Osteoblast (primary cell): ENCODE results near the gene STXBP2. TPM values are rescaled to one million over a fixed set of nuclear protein-coding genes. Genes with fewer than 3 reads are reported as not detected.

Source experiments
- DNase-seq: peaks from one replicate; pipeline ENCODE4 v3.0.0; 2011; ENCODE audit warnings: low spot score, mixed read lengths; ENCODE audit not compliant: insufficient read length; ENCODE audit errors: missing footprints
- H2AFZ ChIP-seq: 2 replicates; pipeline ENCODE4 v1.6.0; 2011; ENCODE audit warnings: mild to moderate bottlenecking, low read length
- H3K27ac ChIP-seq: 2 replicates; pipeline ENCODE4 v1.5.1; 2011; ENCODE audit warnings: mild to moderate bottlenecking, low read depth, low read length, moderate library complexity
- H3K27me3 ChIP-seq: 2 replicates; pipeline ENCODE4 v1.6.0; 2012; ENCODE audit warnings: mild to moderate bottlenecking, control low read depth, inconsistent platforms, low read length, moderate library complexity; ENCODE audit not compliant: insufficient read depth
- H3K36me3 ChIP-seq: 2 replicates; pipeline ENCODE4 v1.5.1; 2011; ENCODE audit warnings: mild to moderate bottlenecking, low read length, control low read depth, moderate library complexity; ENCODE audit not compliant: insufficient read depth
- H3K4me1 ChIP-seq: 2 replicates; pipeline ENCODE4 v1.5.1; 2011; ENCODE audit warnings: mild to moderate bottlenecking, low read length, control low read depth, moderate library complexity; ENCODE audit not compliant: insufficient read depth
- H3K4me2 ChIP-seq: 2 replicates; pipeline ENCODE4 v1.6.0; 2011; ENCODE audit warnings: mild to moderate bottlenecking, low read length; ENCODE audit not compliant: insufficient read depth
- H3K4me3 ChIP-seq: fragments of 200-600 bp; sonication (generic); 3 replicates; pipeline ENCODE4 v1.5.1; 2012; ENCODE audit warnings: mild to moderate bottlenecking, low read length, inconsistent platforms; ENCODE audit not compliant: insufficient read depth
- H3K79me2 ChIP-seq: 2 replicates; pipeline ENCODE4 v1.6.0; 2012; ENCODE audit warnings: mild to moderate bottlenecking, low read length, control low read depth, inconsistent platforms; ENCODE audit not compliant: insufficient read depth
- H3K9me3 ChIP-seq: 2 replicates; pipeline ENCODE4 v1.5.1; 2011; ENCODE audit warnings: low read depth, low read length, control low read depth
- H4K20me1 ChIP-seq: 2 replicates; pipeline ENCODE4 v1.6.0; 2012; ENCODE audit warnings: mild to moderate bottlenecking, low read length, control low read depth; ENCODE audit not compliant: insufficient read depth
- total RNA-seq: library from RNA; depleted of rRNA; stranded (reverse); fragments of >200 nt; gene quantifications from 2 replicates; pipeline ENCODE4 v1.2.3, GENCODE V29; 2012
- TF ChIP-seq, protein P1 (sequence below): IDR thresholded peaks from 2 replicates; pipeline ENCODE4 v1.5.1; 2011; ENCODE audit warnings: mild to moderate bottlenecking, low read depth, low read length, moderate library complexity; ENCODE audit errors: extremely low read depth

STXBP2 gene
- total RNA-seq, 1 donor: 3.3 TPM

DNA sequence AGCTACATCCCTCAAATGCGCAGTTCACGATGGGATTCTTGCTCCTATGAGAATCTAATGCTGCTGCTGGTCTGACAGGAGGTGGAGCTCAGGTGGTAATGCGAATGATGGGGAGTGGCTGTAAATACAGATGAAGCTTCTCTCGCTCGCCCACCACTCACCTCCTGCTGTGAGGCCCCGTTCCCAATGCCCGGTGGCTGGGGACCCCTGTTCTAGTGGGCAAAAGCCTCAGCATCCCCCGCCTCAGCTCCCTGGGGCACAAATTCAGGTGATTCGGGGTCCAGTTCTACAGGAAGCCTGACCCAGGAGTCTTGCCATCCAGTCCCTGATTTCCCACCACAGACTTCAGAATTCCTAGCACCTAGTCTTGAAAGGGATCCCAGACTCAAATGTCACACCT, 35.6 kb downstream of the STXBP2 start:
- TF ChIP-seq, protein P1, sequence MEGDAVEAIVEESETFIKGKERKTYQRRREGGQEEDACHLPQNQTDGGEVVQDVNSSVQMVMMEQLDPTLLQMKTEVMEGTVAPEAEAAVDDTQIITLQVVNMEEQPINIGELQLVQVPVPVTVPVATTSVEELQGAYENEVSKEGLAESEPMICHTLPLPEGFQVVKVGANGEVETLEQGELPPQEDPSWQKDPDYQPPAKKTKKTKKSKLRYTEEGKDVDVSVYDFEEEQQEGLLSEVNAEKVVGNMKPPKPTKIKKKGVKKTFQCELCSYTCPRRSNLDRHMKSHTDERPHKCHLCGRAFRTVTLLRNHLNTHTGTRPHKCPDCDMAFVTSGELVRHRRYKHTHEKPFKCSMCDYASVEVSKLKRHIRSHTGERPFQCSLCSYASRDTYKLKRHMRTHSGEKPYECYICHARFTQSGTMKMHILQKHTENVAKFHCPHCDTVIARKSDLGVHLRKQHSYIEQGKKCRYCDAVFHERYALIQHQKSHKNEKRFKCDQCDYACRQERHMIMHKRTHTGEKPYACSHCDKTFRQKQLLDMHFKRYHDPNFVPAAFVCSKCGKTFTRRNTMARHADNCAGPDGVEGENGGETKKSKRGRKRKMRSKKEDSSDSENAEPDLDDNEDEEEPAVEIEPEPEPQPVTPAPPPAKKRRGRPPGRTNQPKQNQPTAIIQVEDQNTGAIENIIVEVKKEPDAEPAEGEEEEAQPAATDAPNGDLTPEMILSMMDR: no peak
- Histone ChIP-seq H3K79me2 (no peaks in the 10 kb centered on the region), H4K20me1 (no peaks in the 10 kb centered on the region), H3K9me3 (no peaks in the 10 kb centered on the region), H2AFZ (no peak overlapping the region), H3K27me3 (no peaks in the 10 kb centered on the region), H3K36me3 (no peaks in the 10 kb centered on the region), H3K4me1 (no peaks in the 10 kb centered on the region), H3K4me2 (no peak overlapping the region), H3K4me3 (no peak overlapping the region), H3K27ac (no peak overlapping the region)
- DNase-seq: peak; percentile 62

DNA sequence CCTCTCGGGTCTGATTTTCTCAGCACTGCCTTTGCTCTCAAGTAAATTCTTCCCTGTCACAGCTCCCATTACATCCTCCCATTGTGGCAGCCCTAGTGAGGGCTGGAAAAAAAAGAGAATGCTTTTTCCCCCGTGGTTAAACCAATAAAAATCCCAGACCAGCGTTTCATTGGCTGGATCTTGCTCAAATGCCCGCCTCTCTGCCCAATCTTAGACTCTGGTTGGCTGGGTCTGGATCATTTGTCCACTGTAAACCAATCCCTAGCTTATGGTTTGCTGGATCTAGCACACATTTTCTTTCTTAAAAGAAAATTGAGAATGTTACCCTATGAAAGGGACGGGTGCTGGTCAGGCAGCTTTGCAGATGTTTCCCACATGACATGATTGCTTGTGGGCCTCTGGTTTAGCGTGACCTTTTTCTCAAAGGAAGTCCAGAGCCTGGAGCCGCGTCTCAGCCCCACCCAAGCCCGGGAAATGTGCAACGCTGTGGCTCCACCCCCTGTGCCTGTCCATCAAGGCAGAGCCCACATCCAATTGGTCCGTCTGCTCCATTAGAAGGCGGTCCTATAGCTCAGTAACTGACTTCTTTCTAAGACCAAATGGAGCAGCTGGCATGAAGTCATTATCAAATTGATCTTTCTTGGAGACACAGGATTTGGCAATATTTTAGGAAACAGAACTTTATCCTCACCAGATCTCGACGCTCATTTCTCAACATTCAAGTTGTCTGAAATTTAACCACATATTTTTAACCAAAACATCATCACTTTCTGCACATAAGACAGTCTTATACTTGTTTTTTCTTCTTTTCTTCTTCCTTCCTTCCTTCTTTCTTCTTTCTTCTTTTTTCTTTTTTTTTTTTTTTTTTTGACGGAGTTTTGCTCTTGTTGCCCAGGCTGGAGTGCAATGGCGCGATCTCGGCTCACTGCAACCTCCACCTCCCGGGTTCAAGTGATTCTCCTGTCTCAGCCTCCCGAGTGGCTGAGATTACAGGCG, 37.4 kb downstream of the STXBP2 start:
- no peak overlapping the region for H3K27ac ChIP-seq
- H2AFZ ChIP-seq: no peak overlapping the region
- no peaks in the 10 kb centered on the region for H3K4me1 ChIP-seq
- no peaks in the 10 kb centered on the region for H3K36me3 ChIP-seq
- H4K20me1 ChIP-seq: no peaks in the 10 kb centered on the region
- TF ChIP-seq, protein P1: no peak
- H3K79me2 ChIP-seq: no peaks in the 10 kb centered on the region
- DNase-seq: peak; percentile 96
- H3K27me3 ChIP-seq: peaks cover 4% of the 10 kb centered on the region
- H3K9me3 ChIP-seq: no peaks in the 10 kb centered on the region
- H3K4me2 ChIP-seq: no peak overlapping the region
- no peak overlapping the region for H3K4me3 ChIP-seq

- no peak overlapping the region for H3K4me2 ChIP-seq
- H3K4me3 ChIP-seq: no peak overlapping the region
- no peaks in the 10 kb centered on the region for H3K36me3 ChIP-seq
- no peaks in the 10 kb centered on the region for H3K9me3 ChIP-seq
- no peak overlapping the region for H2AFZ ChIP-seq
- H3K27ac ChIP-seq: no peak overlapping the region
- TF ChIP-seq, protein P1: no peak
- H4K20me1 ChIP-seq: no peaks in the 10 kb centered on the region
- H3K79me2 ChIP-seq: peaks cover 7% of the 10 kb centered on the region
- H3K27me3 ChIP-seq: peaks cover 5% of the 10 kb centered on the region
- H3K4me1 ChIP-seq: peaks cover 5% of the 10 kb centered on the region
- DNase-seq: peak; percentile 14
These were observed 39.5 kb downstream of the STXBP2 start for GRCh38 chr19:7676376-7676775.

DNA sequence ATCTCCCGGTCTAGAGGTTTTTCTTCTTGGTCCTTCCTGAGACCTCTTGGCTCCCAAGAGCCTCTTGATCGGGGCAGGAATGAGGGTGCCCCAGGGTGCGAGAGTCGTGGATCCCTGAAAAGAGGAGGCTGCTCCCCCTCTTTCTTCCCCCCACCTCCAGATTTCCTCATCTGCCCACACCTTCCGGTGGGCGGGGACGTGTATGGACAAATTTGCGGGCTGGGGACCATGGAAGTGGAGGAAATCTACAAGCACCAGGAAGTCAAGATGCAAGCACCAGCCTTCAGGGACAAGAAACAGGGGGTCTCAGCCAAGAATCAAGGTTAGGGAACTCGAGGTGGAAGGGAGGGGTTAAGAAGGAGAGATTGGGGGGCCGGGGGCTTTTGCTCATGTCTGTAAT, 39.9 kb downstream of the STXBP2 start, which contains the start of gene MCEMP1:
MCEMP1 (plus strand) TSS at position 237 of the 400 bp plus-strand sequence; CDS start at position 268, 31 bp downstream.
- TF ChIP-seq, protein P1: no peak
- DNase-seq: peak; percentile 31
- H3K27ac ChIP-seq: no peak within 1 kb of the TSS
- H3K4me2 ChIP-seq: no peak within 1 kb of the TSS
- H3K4me1 ChIP-seq: peaks cover 10% of the 10 kb centered on the region
- no peaks in the 10 kb centered on the region for H3K36me3 ChIP-seq
- no peaks in the 10 kb centered on the region for H3K9me3 ChIP-seq
- peaks cover 4% of the 10 kb centered on the region for H4K20me1 ChIP-seq
- no peak within 1 kb of the TSS for H3K4me3 ChIP-seq
- peaks cover 12% of the 10 kb centered on the region for H3K79me2 ChIP-seq
- H3K27me3 ChIP-seq: peaks cover 5% of the 10 kb centered on the region
- H2AFZ ChIP-seq: no peak within 1 kb of the TSS
